ENCODE measurements around the gene ZNF286A.
"Not testable (repeated sequence)": the region's sequence is repeated elsewhere in the genome, so short reads cannot be mapped to it uniquely, and the experiment has no call there.

Gene ZNF286A

DNA sequence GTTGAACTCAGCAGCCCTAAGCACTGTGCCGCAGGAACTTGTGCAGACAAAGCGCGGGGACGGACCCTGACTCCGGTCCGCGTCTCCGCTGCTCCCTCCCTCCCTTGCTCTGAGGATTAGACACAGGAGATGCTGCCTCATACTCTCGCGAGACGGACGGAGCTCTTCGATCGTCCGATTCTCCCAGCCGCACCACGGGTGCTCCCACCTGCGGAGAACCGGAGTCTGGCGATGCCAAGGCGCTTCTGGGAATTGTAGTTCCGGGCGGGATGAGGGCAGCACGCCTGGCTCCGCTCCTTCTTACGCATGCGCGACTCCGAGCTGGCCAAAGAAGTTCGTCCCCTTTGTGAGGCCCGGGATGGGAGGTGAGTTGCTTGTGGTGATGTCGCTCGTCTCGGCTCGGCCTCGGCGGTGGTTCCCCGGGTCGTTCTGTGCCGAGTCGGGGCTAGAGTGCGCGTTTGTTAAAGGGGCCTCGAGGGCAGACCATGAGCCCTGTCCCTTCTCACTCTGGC lies at the start of gene ZNF286A:
ZNF286A (plus strand) TSS at position 340 of the 512 bp plus-strand sequence. CDS start 578 bp downstream, outside the sequence.
- peak; percentile 86 to 95 for DNase-seq (ENCODE audit: low read depth in 2 of 2)

DNA sequence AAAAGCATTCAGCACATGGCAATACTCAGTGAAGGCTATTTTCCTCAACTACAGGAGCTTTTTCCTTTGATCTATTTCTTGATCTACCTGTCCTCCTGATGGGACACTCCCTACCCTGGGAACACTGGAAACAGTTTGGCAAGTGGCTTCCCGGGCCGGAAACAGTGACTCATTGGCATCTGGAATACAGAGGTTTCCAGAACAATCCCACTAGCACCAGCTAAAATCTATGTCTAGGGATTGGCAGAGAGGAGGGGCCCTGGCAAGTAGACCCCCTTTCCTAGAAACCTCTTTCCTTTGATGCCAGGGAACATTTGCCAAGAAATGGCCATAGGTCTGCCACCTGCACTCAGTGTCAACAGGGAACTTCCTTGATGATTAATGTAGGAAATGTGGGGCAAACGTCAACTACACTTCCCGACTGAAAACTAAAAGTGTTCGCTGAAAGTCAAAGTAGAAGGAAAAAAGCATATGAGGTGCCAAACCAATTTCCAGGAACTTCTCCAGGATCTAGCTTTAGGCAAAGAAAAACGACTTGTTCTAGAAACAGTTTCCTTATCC lies 49.6 kb upstream of the ZNF286A start:
- DNase-seq (ENCODE audit: low read depth in 2 of 2), result no peak

GRCh38 chr17:15650741-15651582 lies 48.6 kb upstream of the ZNF286A start:
- no peak for DNase-seq (ENCODE audit: low read depth in 2 of 2)

GRCh38 chr17:15651583-15652110 lies 47.9 kb upstream of the ZNF286A start:
- peak in 1 of 2 donors; percentile 12 for DNase-seq (ENCODE audit: low read depth in 2 of 2)

DNA sequence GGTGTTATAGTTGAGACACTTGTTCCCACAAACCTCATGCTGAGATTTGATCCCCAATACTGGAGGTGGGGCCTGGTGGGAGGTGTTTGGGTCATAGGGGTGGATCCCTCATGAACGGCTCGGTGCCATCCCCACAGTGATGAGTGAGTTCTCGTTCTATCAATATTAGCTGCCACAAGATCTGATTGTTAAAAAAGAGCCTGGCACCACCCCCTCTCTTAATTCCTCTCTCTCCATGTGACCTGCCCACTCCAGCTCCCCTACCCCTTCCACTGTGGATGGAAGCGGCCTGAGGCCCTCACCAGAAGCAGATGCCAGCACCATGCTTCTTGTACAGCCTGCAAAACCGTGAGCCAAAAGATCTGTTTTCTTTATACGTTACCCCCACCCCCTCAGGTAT lies 46.6 kb upstream of the ZNF286A start:
- DNase-seq (ENCODE audit: low read depth in 2 of 2), result no peak

- not testable (repeated sequence) for DNase-seq (ENCODE audit: low read depth in 2 of 2)
These were observed 45.2 kb upstream of the ZNF286A start for GRCh38 chr17:15654401-15654800.

- no peak for DNase-seq (ENCODE audit: low read depth in 2 of 2)
These were observed 44.5 kb upstream of the ZNF286A start for GRCh38 chr17:15654886-15655561.

DNA sequence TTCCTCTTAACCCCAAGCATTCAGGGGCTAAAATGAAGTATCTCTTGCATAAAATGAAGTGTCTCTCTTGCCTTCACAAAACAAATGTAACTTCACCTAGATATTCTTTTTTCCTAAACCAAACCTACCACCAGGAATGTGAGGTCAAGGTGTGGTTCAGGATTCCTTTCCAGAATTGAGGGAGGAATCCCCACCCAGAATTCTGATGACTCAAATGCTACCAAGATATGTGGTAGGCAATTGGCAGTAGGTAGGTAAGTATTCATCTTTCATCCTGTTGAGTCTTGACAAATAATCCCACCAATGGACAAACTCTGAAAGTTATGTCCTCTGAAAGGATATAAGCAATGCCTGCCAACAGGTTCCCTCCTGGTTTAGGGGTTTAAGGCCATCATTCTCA lies 41.7 kb upstream of the ZNF286A start:
- DNase-seq (ENCODE audit: low read depth in 2 of 2), result no peak

DNA sequence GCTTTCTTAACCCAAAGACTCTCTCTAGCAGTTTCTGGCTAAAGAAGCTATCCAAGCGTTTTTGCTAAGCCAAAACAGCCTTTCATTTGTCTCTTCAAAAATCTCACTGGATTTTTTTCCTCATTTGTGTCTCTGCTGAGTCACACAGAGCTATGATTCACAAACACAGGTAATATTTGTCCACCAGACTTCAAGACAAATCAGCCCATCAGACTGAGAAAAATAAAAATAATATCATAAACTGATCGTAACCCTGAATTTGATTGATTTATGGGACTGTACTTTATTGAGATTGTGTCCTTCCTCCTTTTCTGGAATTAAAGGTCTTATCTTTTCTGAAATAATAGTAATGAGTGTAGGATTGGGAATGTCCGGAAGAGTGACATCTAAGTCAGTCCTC lies 41.3 kb upstream of the ZNF286A start:
- no peak for DNase-seq (ENCODE audit: low read depth in 2 of 2)

DNA sequence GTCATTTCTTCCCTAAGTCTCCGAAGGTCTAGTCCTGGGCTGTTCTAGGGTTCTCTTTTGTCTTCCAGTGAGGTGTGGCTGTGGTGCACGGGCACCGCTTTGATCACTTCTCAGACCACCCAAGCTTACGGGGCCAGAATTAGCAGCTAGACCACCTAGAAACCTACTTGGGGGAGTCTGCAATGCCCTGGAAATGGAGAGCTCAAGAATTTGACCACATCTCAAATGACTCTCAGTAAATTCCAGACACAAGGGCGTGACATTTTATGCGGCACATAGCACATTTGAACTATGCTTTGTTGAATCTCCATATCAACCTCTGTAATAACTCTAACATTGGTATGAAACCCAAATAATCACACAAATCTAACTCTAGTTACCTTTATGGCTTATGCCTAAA lies 40.3 kb upstream of the ZNF286A start:
- no peak for DNase-seq (ENCODE audit: low read depth in 2 of 2)

DNA sequence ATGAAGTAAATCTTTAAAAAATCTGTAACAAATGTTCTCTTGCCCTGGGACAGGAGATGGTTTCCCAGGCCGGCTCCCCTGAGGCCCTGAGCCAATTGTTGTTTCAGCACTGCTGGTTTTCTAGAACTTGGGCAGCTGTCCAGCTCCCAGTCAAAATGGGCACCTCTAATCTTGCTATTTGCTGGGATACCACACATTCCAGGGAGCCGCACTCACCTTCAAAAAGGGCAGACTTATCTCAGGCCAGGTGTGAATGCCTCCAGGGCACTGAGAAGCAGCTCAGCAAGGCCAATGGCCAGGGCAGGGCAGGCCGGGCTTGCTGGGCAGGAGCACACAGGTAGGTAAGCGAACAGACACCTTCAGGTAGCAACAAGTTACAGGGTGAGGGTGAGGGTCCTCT lies 39.9 kb upstream of the ZNF286A start:
- no peak for DNase-seq (ENCODE audit: low read depth in 2 of 2)

DNA sequence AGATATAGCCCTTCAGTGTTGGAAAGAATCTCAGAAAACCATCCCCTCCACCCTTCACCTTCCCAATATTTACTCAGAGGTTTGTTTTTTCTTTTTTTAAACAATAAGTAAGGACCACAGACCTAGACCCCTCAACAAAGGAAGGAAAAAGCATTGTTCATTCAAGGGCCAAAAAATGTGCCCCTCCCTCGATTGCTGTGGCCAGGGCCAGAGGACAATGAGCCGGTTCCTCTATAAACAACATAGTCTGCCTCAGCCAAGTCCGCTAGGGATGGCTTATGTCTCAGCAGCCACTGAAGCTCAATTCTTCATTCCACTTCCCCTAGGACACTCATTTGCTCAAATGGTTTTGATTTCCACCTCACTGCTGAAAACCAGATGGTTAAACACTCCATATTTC lies 39.5 kb upstream of the ZNF286A start:
- DNase-seq (ENCODE audit: low read depth in 2 of 2), result no peak

DNA sequence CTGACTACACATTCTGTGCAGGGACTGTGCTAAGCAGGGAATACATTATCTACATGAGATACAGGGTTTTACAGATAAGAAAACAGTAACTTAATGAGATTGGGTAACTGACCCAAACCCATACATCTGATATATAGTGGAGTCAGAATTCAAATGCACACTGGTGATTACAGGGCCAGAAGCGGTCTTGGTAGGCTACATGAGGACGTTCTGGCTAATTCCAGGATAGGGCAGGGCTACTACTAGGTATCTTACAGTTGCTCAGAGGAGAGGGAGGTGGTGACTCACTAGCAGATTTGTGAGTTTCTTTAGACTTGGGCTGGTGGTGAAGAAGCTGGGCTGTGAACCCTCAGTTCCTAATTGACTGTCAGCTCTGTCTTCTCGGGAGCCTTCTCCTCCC lies 36.9 kb upstream of the ZNF286A start:
- DNase-seq (ENCODE audit: low read depth in 2 of 2), result no peak

- DNase-seq (ENCODE audit: low read depth in 2 of 2), result no peak
These were observed 36.4 kb upstream of the ZNF286A start for GRCh38 chr17:15663176-15663575.

GRCh38 chr17:15663691-15664090 lies 35.9 kb upstream of the ZNF286A start:
- no peak for DNase-seq (ENCODE audit: low read depth in 2 of 2)

DNA sequence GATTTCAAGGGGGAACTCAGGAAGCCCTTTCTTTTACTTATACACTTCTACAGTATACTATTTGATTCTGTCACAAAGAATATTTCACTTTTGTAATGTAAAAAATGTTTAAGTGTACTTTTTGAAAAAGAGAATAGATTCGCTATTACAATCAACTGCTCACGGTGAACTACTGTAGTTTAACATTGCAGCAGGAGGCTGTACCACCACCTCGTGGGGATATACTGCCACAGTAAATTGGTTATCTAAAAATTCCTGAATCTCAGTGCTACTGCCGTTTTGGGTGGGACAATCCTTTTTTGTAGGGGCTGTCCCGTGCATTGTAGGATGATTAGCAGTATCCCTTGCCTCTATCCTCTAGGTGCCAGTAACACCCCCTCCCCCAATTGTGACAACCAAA lies 30.0 kb upstream of the ZNF286A start:
- not testable (repeated sequence) for DNase-seq (ENCODE audit: low read depth in 2 of 2)

DNA sequence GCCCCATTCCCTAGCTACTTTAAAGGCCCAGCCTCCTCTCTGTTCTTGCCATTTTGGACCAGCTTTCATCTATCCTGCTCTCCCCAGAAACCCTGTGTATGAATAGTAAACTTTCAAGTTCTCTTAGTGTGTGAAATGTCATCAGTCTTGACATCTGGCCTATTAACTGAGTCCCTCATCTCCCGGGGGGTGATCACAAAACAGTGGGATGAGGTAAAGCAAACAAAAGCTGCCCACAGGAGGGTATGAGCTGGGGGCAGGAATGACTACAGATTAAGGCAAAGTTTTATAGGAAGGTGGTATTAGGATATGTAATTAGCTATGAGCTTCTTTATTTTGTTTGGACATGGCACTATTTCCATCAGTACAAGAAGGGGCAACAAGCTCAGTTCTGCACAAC lies 24.9 kb upstream of the ZNF286A start:
- not testable (repeated sequence) for DNase-seq (ENCODE audit: low read depth in 2 of 2)

DNA sequence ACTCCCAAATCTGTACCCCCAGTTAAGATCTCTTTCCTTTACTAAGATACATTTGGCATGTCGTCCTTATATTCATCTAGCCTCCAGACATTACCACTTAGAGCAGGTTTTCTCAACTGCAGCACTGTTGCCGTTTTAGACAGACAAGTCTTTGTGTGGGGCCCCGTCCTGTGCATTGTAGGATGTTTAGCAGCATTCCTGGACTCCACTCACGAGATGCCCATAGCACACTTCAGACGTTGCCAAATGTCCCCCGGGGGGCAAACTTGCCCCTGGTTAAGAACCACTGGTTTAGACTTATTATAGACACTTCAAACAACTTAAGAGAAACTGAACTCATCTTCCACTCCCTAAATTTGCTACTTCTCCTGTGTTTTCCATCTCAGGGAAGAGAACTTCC lies 23.6 kb upstream of the ZNF286A start:
- DNase-seq (ENCODE audit: low read depth in 2 of 2), result not testable (repeated sequence)

DNA sequence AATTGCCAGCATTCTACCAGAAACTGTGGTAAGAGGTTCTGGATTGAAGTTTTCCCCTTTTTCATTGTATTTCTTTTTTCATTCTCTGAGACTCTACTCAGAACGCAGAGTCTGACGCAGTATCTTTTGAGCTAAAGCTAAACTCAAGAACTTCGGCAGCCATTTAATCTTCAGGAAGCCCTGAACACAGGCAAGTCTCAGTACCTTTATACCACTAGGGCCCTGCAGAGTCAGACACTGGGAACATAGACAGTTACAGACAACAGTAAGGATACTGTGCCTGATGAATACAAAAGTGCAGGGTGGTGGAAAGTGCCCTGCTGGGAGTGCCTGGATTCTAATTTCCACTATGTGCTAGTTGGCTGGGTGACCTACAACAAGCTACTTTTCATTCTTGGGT lies 16.4 kb upstream of the ZNF286A start:
- DNase-seq (ENCODE audit: low read depth in 2 of 2), result not testable (repeated sequence)

GRCh38 chr17:15683824-15684478 lies 15.6 kb upstream of the ZNF286A start, which contains the start of gene TRIM16:
Gene TRIM16, minus strand, starts transcription at chr17:15684311. Its CDS starts 32,702 bp downstream, at chr17:15651609.
- peak; percentile 64 to 66 for DNase-seq (ENCODE audit: low read depth in 2 of 2)

GRCh38 chr17:15687494-15687893 lies 12.1 kb upstream of the ZNF286A start:
- DNase-seq (ENCODE audit: low read depth in 2 of 2), result not testable (repeated sequence)

GRCh38 chr17:15698967-15699366 lies 585 bp upstream of the ZNF286A start:
- not testable (repeated sequence) for DNase-seq (ENCODE audit: low read depth in 2 of 2)
